ENCODE measurements around the gene INPP5E.
A peak's percentile ranks its signal among the peaks of the same experiment; 100 is the strongest.

Gene INPP5E

GRCh38 chr9:136404801-136405136 is 34.9 kb downstream of the INPP5E start:
- DNase-seq (ENCODE audit: low spot score), result no peak

- DNase-seq (ENCODE audit: low spot score), result no peak
Observed at GRCh38 chr9:136403915-136404800, 35.5 kb downstream of the INPP5E start.

GRCh38 chr9:136403538-136403914 is 36.1 kb downstream of the INPP5E start:
- no peak for DNase-seq (ENCODE audit: low spot score)

GRCh38 chr9:136402067-136402466 is 37.6 kb downstream of the INPP5E start:
- DNase-seq (ENCODE audit: low spot score), result no peak

- no peak for DNase-seq (ENCODE audit: low spot score)
Observed at GRCh38 chr9:136401173-136401922, 38.3 kb downstream of the INPP5E start.

- DNase-seq (ENCODE audit: low spot score), result peak; percentile 89
Observed at GRCh38 chr9:136400038-136400834, 39.4 kb downstream of the INPP5E start, which contains the start of gene SNAPC4. SNAPC4 (minus strand) TSS chr9:136400170; CDS start chr9:136398428, 1,742 bp downstream.

GRCh38 chr9:136399176-136400037 is 40.2 kb downstream of the INPP5E start:
- peak; percentile 58 for DNase-seq (ENCODE audit: low spot score)

- no peak for DNase-seq (ENCODE audit: low spot score)
Observed at GRCh38 chr9:136398286-136398685, 41.4 kb downstream of the INPP5E start.

- DNase-seq (ENCODE audit: low spot score), result no peak
Observed at GRCh38 chr9:136397643-136398042, 42.0 kb downstream of the INPP5E start.

GRCh38 chr9:136396219-136396515 is 43.5 kb downstream of the INPP5E start:
- DNase-seq (ENCODE audit: low spot score), result no peak

- DNase-seq (ENCODE audit: low spot score), result no peak
Observed at GRCh38 chr9:136395345-136396218, 44.1 kb downstream of the INPP5E start.

- no peak for DNase-seq (ENCODE audit: low spot score)
Observed at GRCh38 chr9:136395020-136395340, 44.7 kb downstream of the INPP5E start.

GRCh38 chr9:136394312-136395019 is 45.2 kb downstream of the INPP5E start:
- DNase-seq (ENCODE audit: low spot score), result no peak

GRCh38 chr9:136393531-136393930 is 46.1 kb downstream of the INPP5E start:
- no peak for DNase-seq (ENCODE audit: low spot score)

GRCh38 chr9:136392538-136393449 is 46.9 kb downstream of the INPP5E start:
- no peak for DNase-seq (ENCODE audit: low spot score)

- no peak for DNase-seq (ENCODE audit: low spot score)
Observed at GRCh38 chr9:136391737-136392537, 47.7 kb downstream of the INPP5E start.

GRCh38 chr9:136389396-136389795 is 50.2 kb downstream of the INPP5E start:
- DNase-seq (ENCODE audit: low spot score), result no peak

GRCh38 chr9:136387217-136387616 is 52.4 kb downstream of the INPP5E start:
- no peak for DNase-seq (ENCODE audit: low spot score)
